ENCODE results near the gene NMNAT2. TPM values are rescaled to one million over a fixed set of nuclear protein-coding genes. Genes with fewer than 3 reads are reported as not detected.
A peak's percentile ranks its signal among the peaks of the same experiment; 100 is the strongest.

Gene NMNAT2
- total and polyA plus RNA-seq, 4 donors: 0.10 to 1.1 (median 0.94) TPM

- DNase-seq (no peak), ATAC-seq (ENCODE audit: insufficient read depth, low FRiP score) (no peak)
- Histone ChIP-seq H3K9me3 (ENCODE audit: control insufficient read depth in 4 of 4, insufficient read depth in 3 of 4, low read length in 3 of 4) (no peaks in the 10 kb centered on the region), H3K9ac (ENCODE audit: insufficient read depth in 1 of 2, low read length in 2 of 2) (no peak overlapping the region), H3K27ac (ENCODE audit: low read depth in 1 of 2, low read length in 1 of 2) (no peak overlapping the region), H3K4me1 (ENCODE audit: control insufficient read depth in 5 of 5, insufficient read depth in 5 of 5, low read length in 5 of 5) (peaks cover 0 to 37% (median 0%) of the 10 kb centered on the region in 5 donors), H3K4me3 (no peak overlapping the region), H3K27me3 (ENCODE audit: control insufficient read depth in 3 of 3, insufficient read depth in 3 of 3, low read length in 2 of 3) (no peaks in the 10 kb centered on the region), H3K36me3 (ENCODE audit: control insufficient read depth in 4 of 4, insufficient read depth in 4 of 4, low read length in 4 of 4) (no peaks in the 10 kb centered on the region)
- WGBS, 2 donors: 80 to 91% methylated on average over 5 of the region's 5 CpGs
- no peak for TF ChIP-seq CTCF (IDR thresholded peaks at IDR 0.05; ENCODE audit: control extremely low read depth, extremely low read depth)
Observed at GRCh38 chr1:183283286-183283685, 134.9 kb downstream of the NMNAT2 start.

- Histone ChIP-seq H3K4me1 (ENCODE audit: control insufficient read depth in 5 of 5, insufficient read depth in 5 of 5, low read length in 5 of 5) (peaks cover 0 to 34% (median 0%) of the 10 kb centered on the region in 5 donors), H3K4me3 (no peak overlapping the region), H3K27ac (ENCODE audit: low read depth in 1 of 2, low read length in 1 of 2) (peak overlapping the region; percentile 35 to 67), H3K9ac (ENCODE audit: insufficient read depth in 1 of 2, low read length in 2 of 2) (no peak overlapping the region), H3K36me3 (ENCODE audit: control insufficient read depth in 4 of 4, insufficient read depth in 4 of 4, low read length in 4 of 4) (no peaks in the 10 kb centered on the region), H3K9me3 (ENCODE audit: control insufficient read depth in 4 of 4, insufficient read depth in 3 of 4, low read length in 3 of 4) (no peaks in the 10 kb centered on the region), H3K27me3 (ENCODE audit: control insufficient read depth in 3 of 3, insufficient read depth in 3 of 3, low read length in 2 of 3) (no peaks in the 10 kb centered on the region)
- no peak for DNase-seq
- WGBS, 2 donors: 78 to 84% methylated on average over 9 of the region's 9 CpGs
- ATAC-seq (ENCODE audit: insufficient read depth, low FRiP score): no peak
- TF ChIP-seq CTCF (IDR thresholded peaks at IDR 0.05; ENCODE audit: control extremely low read depth, extremely low read depth): no peak
Observed at GRCh38 chr1:183282101-183282855, 135.9 kb downstream of the NMNAT2 start.

GRCh38 chr1:183281553-183282091, 136.6 kb downstream of the NMNAT2 start:
- Histone ChIP-seq H3K36me3 (ENCODE audit: control insufficient read depth in 4 of 4, insufficient read depth in 4 of 4, low read length in 4 of 4) (no peaks in the 10 kb centered on the region), H3K9ac (ENCODE audit: insufficient read depth in 1 of 2, low read length in 2 of 2) (no peak overlapping the region), H3K9me3 (ENCODE audit: control insufficient read depth in 4 of 4, insufficient read depth in 3 of 4, low read length in 3 of 4) (no peaks in the 10 kb centered on the region), H3K4me1 (ENCODE audit: control insufficient read depth in 5 of 5, insufficient read depth in 5 of 5, low read length in 5 of 5) (peaks cover 0 to 30% (median 0%) of the 10 kb centered on the region in 5 donors), H3K27me3 (ENCODE audit: control insufficient read depth in 3 of 3, insufficient read depth in 3 of 3, low read length in 2 of 3) (no peaks in the 10 kb centered on the region), H3K4me3 (no peak overlapping the region), H3K27ac (ENCODE audit: low read depth in 1 of 2, low read length in 1 of 2) (peak overlapping the region; percentile 56 to 67)
- peak; percentile 82 for ATAC-seq (ENCODE audit: insufficient read depth, low FRiP score)
- DNase-seq: peak; percentile 94 to 97 (median 96)
- WGBS, 2 donors: 36 to 54% methylated on average over 10 to 12 of the region's 12 CpGs
- peak; percentile 76 for TF ChIP-seq CTCF (IDR thresholded peaks at IDR 0.05; ENCODE audit: control extremely low read depth, extremely low read depth)

Data from lung (tissue), 12 donors.